Activated B cell treated with CpG ODN at 0.5 μM for 24 hours (primary cell): ENCODE measurements around the gene AAK1. TPM values are rescaled to one million over a fixed set of nuclear protein-coding genes. Genes with fewer than 3 reads are reported as not detected.

ENCODE experiments used
- ATAC-seq: fragments of 200-7000 bp; cut with Tn5 transposase; one replicate; pipeline ENCODE4 v1.10.0; 2021; ENCODE audit warnings: low read depth, mild to moderate bottlenecking, moderate library complexity
- CTCF ChIA-PET: fragments of 350-600 bp; sonication (Branson Sonifier 250); formaldehyde crosslinking; loops from one replicate; lab custom pipeline; 2021; ENCODE audit warnings: antibody characterized with exemption; lab: Charles Lee
- POLR2A ChIA-PET: fragments of 350-600 bp; sonication (Branson Sonifier 250); formaldehyde crosslinking; loops from one replicate; lab custom pipeline; 2021; ENCODE audit warnings: antibody characterized with exemption; lab: Charles Lee
- DNase-seq: peaks from one replicate; pipeline ENCODE4 v3.0.0; 2022
- H3K27ac Mint-ChIP-seq: one replicate; pipeline ENCODE4 v1.8.0; 2020; ENCODE audit warnings: mixed read lengths
- H3K27me3 Mint-ChIP-seq: one replicate; pipeline ENCODE4 v1.8.0; 2021; ENCODE audit warnings: mixed read lengths
- H3K36me3 Mint-ChIP-seq: one replicate; pipeline ENCODE4 v1.8.0; 2021; ENCODE audit warnings: low read depth, mixed read lengths
- H3K4me1 Mint-ChIP-seq: one replicate; pipeline ENCODE4 v1.8.0; 2021; ENCODE audit warnings: mixed read lengths
- H3K4me3 Mint-ChIP-seq: one replicate; pipeline ENCODE4 v1.8.0; 2020; ENCODE audit warnings: mild to moderate bottlenecking, mixed read lengths
- H3K9me3 Mint-ChIP-seq: one replicate; pipeline ENCODE4 v1.8.0; 2020; ENCODE audit warnings: mixed read lengths
- CTCF ChIP-seq: fragments of 200-600 bp; IDR thresholded peaks from one replicate; pipeline ENCODE4 v1.8.0; 2022; ENCODE audit warnings: antibody characterized with exemption, mild to moderate bottlenecking
- intact Hi-C: fragments of 100-400 bp; cut with micrococcal nuclease; formaldehyde crosslinking; loops from one replicate; pipeline ENCODE4 v1.15.1; 2024
- total RNA-seq: library from RNA; stranded (reverse); gene quantifications from 2 replicates; pipeline ENCODE4 v1.2.3, GENCODE V29; 2022

The AAK1 gene
- total RNA-seq, 1 donor from 2014 or later: 4.7 TPM

- DNase-seq (no peak), ATAC-seq (no peak)
- no peak overlapping the region for H3K4me3 Mint-ChIP-seq
- H3K27ac Mint-ChIP-seq: no peak overlapping the region
- ChIA-PET POLR2A (no interaction called here), CTCF (interaction anchor here (2.2 kb wide), 1 partner anchor 11 kb away, joined by 4 read pairs; no protein-coding TSS in a partner anchor)
- H3K4me1 Mint-ChIP-seq: no peaks in the 10 kb centered on the region
- no peak for TF ChIP-seq CTCF
- H3K9me3 Mint-ChIP-seq: no peaks in the 10 kb centered on the region
- peaks cover 16% of the 10 kb centered on the region for H3K27me3 Mint-ChIP-seq
- H3K36me3 Mint-ChIP-seq: no peaks in the 10 kb centered on the region
- intact Hi-C loops: no loop called here
Observed at GRCh38 chr2:69563021-69563420, 80.5 kb downstream of the AAK1 start.

GRCh38 chr2:69561101-69561500 is 82.4 kb downstream of the AAK1 start:
- no peaks in the 10 kb centered on the region for H3K4me1 Mint-ChIP-seq
- CTCF ChIA-PET: interaction anchor here (1.3 to 1.7 kb wide), 4 partner anchors 85 to 164 kb away, joined by 3 to 8 read pairs (median 6); no protein-coding TSS in a partner anchor

GRCh38 chr2:69560147-69560482 is 83.4 kb downstream of the AAK1 start:
- TF ChIP-seq CTCF: no peak
- no peaks in the 10 kb centered on the region for H3K36me3 Mint-ChIP-seq
- ATAC-seq (no peak), DNase-seq (no peak)
- POLR2A ChIA-PET: no interaction called here
- CTCF ChIA-PET: interaction anchor here (1.6 to 1.7 kb wide), 2 partner anchors 86 to 153 kb away, joined by 3 to 8 read pairs; no protein-coding TSS in a partner anchor
- no peaks in the 10 kb centered on the region for H3K4me1 Mint-ChIP-seq
- no peak overlapping the region for H3K27ac Mint-ChIP-seq
- no peak overlapping the region for H3K4me3 Mint-ChIP-seq
- no peaks in the 10 kb centered on the region for H3K9me3 Mint-ChIP-seq
- intact Hi-C loops: no loop called here
- peaks cover 16% of the 10 kb centered on the region for H3K27me3 Mint-ChIP-seq

More at GRCh38 chr2:69561101-69561500, 82.4 kb downstream of the AAK1 start:
- Mint-ChIP-seq H3K36me3 (no peaks in the 10 kb centered on the region), H3K27ac (no peak overlapping the region), H3K4me3 (no peak overlapping the region), H3K27me3 (peaks cover 16% of the 10 kb centered on the region), H3K9me3 (no peaks in the 10 kb centered on the region)
- no peak for DNase-seq
- ATAC-seq: no peak
- intact Hi-C loops: no loop called here
- no peak for TF ChIP-seq CTCF
- POLR2A ChIA-PET: no interaction called here

GRCh38 chr2:69559442-69560146 is 83.9 kb downstream of the AAK1 start:
- DNase-seq (no peak), ATAC-seq (peak; percentile 42)
- ChIA-PET POLR2A (no interaction called here), CTCF (interaction anchor here (0.6 to 1.7 kb wide), 3 partner anchors 87 to 157 kb away, joined by 3 to 8 read pairs (median 4); no protein-coding TSS in a partner anchor)
- H3K27ac Mint-ChIP-seq: no peak overlapping the region
- H3K4me1 Mint-ChIP-seq: peaks cover 3% of the 10 kb centered on the region
- H3K9me3 Mint-ChIP-seq: no peaks in the 10 kb centered on the region
- intact Hi-C loops: loop anchor here (1.0 kb wide), 2 partner anchors 155 to 258 kb away; no protein-coding TSS in a partner anchor
- H3K4me3 Mint-ChIP-seq: no peak overlapping the region
- H3K36me3 Mint-ChIP-seq: no peaks in the 10 kb centered on the region
- peaks cover 14% of the 10 kb centered on the region for H3K27me3 Mint-ChIP-seq
- TF ChIP-seq CTCF: peak; percentile 45

- Mint-ChIP-seq H3K9me3 (no peaks in the 10 kb centered on the region), H3K4me1 (peaks cover 3% of the 10 kb centered on the region), H3K4me3 (no peak overlapping the region), H3K36me3 (no peaks in the 10 kb centered on the region), H3K27ac (no peak overlapping the region), H3K27me3 (peaks cover 5% of the 10 kb centered on the region)
- no peak for TF ChIP-seq CTCF
- ATAC-seq (no peak), DNase-seq (no peak)
- ChIA-PET CTCF (interaction anchor here (1.4 kb wide), 1 partner anchor 159 kb away, joined by 3 read pairs; no protein-coding TSS in a partner anchor), POLR2A (no interaction called here)
- intact Hi-C loops: no loop called here
Observed at GRCh38 chr2:69556008-69556407, 87.5 kb downstream of the AAK1 start.
